ENCODE data around the gene MRFAP1L1. TPM values are rescaled to one million over a fixed set of nuclear protein-coding genes. Genes with fewer than 3 reads are reported as not detected.

Gene MRFAP1L1
- total and polyA plus RNA-seq, 4 donors: 46.1 to 75.1 (median 56.3) TPM

- peaks cover 0 to 38% (median 37%) of the 10 kb centered on the region in 3 donors for H3K27me3 ChIP-seq (ENCODE audit: control insufficient read depth in 3 of 3, insufficient read depth in 3 of 3, low read length in 2 of 3)
- WGBS, 2 donors: 66 to 94% methylated on average over 2 of the region's 2 CpGs
- no peak for TF ChIP-seq CTCF (IDR thresholded peaks at IDR 0.05; ENCODE audit: control extremely low read depth, extremely low read depth)
- no peaks in the 10 kb centered on the region for H3K36me3 ChIP-seq (ENCODE audit: control insufficient read depth in 4 of 4, insufficient read depth in 4 of 4, low read length in 4 of 4)
- no peak overlapping the region for H3K27ac ChIP-seq (ENCODE audit: low read depth in 1 of 2, low read length in 1 of 2)
- DNase-seq: no peak
- ATAC-seq (ENCODE audit: insufficient read depth, low FRiP score): no peak
- peaks cover 0 to 3% (median 0%) of the 10 kb centered on the region in 4 donors for H3K9me3 ChIP-seq (ENCODE audit: control insufficient read depth in 4 of 4, insufficient read depth in 3 of 4, low read length in 3 of 4)
- H3K4me3 ChIP-seq: no peak overlapping the region
- no peak overlapping the region for H3K9ac ChIP-seq (ENCODE audit: insufficient read depth in 1 of 2, low read length in 2 of 2)
- H3K4me1 ChIP-seq (ENCODE audit: control insufficient read depth in 5 of 5, insufficient read depth in 5 of 5, low read length in 5 of 5): peaks cover 0 to 13% (median 4%) of the 10 kb centered on the region in 5 donors
Measured at GRCh38 chr4:6659897-6660296, 49.8 kb downstream of the MRFAP1L1 start.

GRCh38 chr4:6658597-6659075 lies 51.0 kb downstream of the MRFAP1L1 start:
- TF ChIP-seq CTCF (IDR thresholded peaks at IDR 0.05; ENCODE audit: control extremely low read depth, extremely low read depth): no peak
- H3K4me1 ChIP-seq (ENCODE audit: control insufficient read depth in 5 of 5, insufficient read depth in 5 of 5, low read length in 5 of 5): peaks cover 0 to 6% (median 0%) of the 10 kb centered on the region in 5 donors
- no peak overlapping the region for H3K9ac ChIP-seq (ENCODE audit: insufficient read depth in 1 of 2, low read length in 2 of 2)

GRCh38 chr4:6658209-6658595 lies 51.5 kb downstream of the MRFAP1L1 start:
- H3K27me3 ChIP-seq (ENCODE audit: control insufficient read depth in 3 of 3, insufficient read depth in 3 of 3, low read length in 2 of 3): peaks cover 0 to 27% (median 26%) of the 10 kb centered on the region in 3 donors
- no peaks in the 10 kb centered on the region for H3K36me3 ChIP-seq (ENCODE audit: control insufficient read depth in 4 of 4, insufficient read depth in 4 of 4, low read length in 4 of 4)
- DNase-seq (no peak), ATAC-seq (ENCODE audit: insufficient read depth, low FRiP score) (no peak)
- no peaks in the 10 kb centered on the region for H3K9me3 ChIP-seq (ENCODE audit: control insufficient read depth in 4 of 4, insufficient read depth in 3 of 4, low read length in 3 of 4)
- no peak overlapping the region for H3K9ac ChIP-seq (ENCODE audit: insufficient read depth in 1 of 2, low read length in 2 of 2)
- H3K4me3 ChIP-seq: no peak overlapping the region
- TF ChIP-seq CTCF (IDR thresholded peaks at IDR 0.05; ENCODE audit: control extremely low read depth, extremely low read depth): no peak
- peaks cover 0 to 6% (median 0%) of the 10 kb centered on the region in 5 donors for H3K4me1 ChIP-seq (ENCODE audit: control insufficient read depth in 5 of 5, insufficient read depth in 5 of 5, low read length in 5 of 5)
- H3K27ac ChIP-seq (ENCODE audit: low read depth in 1 of 2, low read length in 1 of 2): no peak overlapping the region
- WGBS, 2 donors: 79 to 88% methylated on average over 7 of the region's 7 CpGs

More at GRCh38 chr4:6658597-6659075, 51.0 kb downstream of the MRFAP1L1 start:
- Histone ChIP-seq H3K9me3 (ENCODE audit: control insufficient read depth in 4 of 4, insufficient read depth in 3 of 4, low read length in 3 of 4) (no peaks in the 10 kb centered on the region), H3K27ac (ENCODE audit: low read depth in 1 of 2, low read length in 1 of 2) (no peak overlapping the region), H3K4me3 (peak overlapping the region; percentile 46), H3K27me3 (ENCODE audit: control insufficient read depth in 3 of 3, insufficient read depth in 3 of 3, low read length in 2 of 3) (peaks cover 0 to 31% (median 30%) of the 10 kb centered on the region in 3 donors), H3K36me3 (ENCODE audit: control insufficient read depth in 4 of 4, insufficient read depth in 4 of 4, low read length in 4 of 4) (no peaks in the 10 kb centered on the region)
- ATAC-seq (ENCODE audit: insufficient read depth, low FRiP score) (peak; percentile 58), DNase-seq (peak; percentile 25 to 57 (median 32))
- WGBS, 2 donors: 10 to 11% methylated on average over 48 to 52 of the region's 52 CpGs

Other genes starting within 250 kb of the MRFAP1L1 start
- under 1 TPM; 0.03 to 0.57 TPM for gene PPP2R2C, start 237.3 kb downstream of the MRFAP1L1 start, total RNA-seq
- under 1 TPM; 0.04 to 0.05 TPM for gene PPP2R2C, start 237.3 kb downstream of the MRFAP1L1 start, polyA plus RNA-seq
- gene MAN2B2, start 134.7 kb downstream of the MRFAP1L1 start, total RNA-seq: 10 to 100 TPM; 12.2 to 36.1 TPM
- gene MAN2B2, start 134.7 kb downstream of the MRFAP1L1 start, polyA plus RNA-seq: 10 to 100 TPM in 1 of 2 donors, 1 to 10 TPM in 1; 6.5 to 20.8 TPM
- 100 to 1,000 TPM; 193 to 244 TPM for gene MRFAP1, start 69.2 kb downstream of the MRFAP1L1 start, total RNA-seq
- gene MRFAP1, start 69.2 kb downstream of the MRFAP1L1 start, polyA plus RNA-seq: 100 to 1,000 TPM; 183 to 286 TPM
- 10 to 100 TPM; 34.2 to 64.5 TPM for gene S100P, start 16.0 kb downstream of the MRFAP1L1 start, total RNA-seq
- gene S100P, start 16.0 kb downstream of the MRFAP1L1 start, polyA plus RNA-seq: 100 to 1,000 TPM in 1 of 2 donors, 10 to 100 TPM in 1; 38.7 to 118 TPM
- gene BLOC1S4, start 6.3 kb upstream of the MRFAP1L1 start, total RNA-seq: 10 to 100 TPM in 1 of 2 donors, 1 to 10 TPM in 1; 8.0 to 15.2 TPM
- gene BLOC1S4, start 6.3 kb upstream of the MRFAP1L1 start, polyA plus RNA-seq: 10 to 100 TPM in 1 of 2 donors, 1 to 10 TPM in 1; 9.5 to 13.7 TPM
- gene KIAA0232, start 72.9 kb upstream of the MRFAP1L1 start, total RNA-seq: 10 to 100 TPM; 27.0 to 34.6 TPM
- 10 to 100 TPM in 1 of 2 donors, 1 to 10 TPM in 1; 6.8 to 10.4 TPM for gene KIAA0232, start 72.9 kb upstream of the MRFAP1L1 start, polyA plus RNA-seq
- gene TBC1D14, start 200.0 kb upstream of the MRFAP1L1 start, total RNA-seq: 10 to 100 TPM; 34.2 to 60.1 TPM
- gene TBC1D14, start 200.0 kb upstream of the MRFAP1L1 start, polyA plus RNA-seq: 10 to 100 TPM; 15.1 to 58.6 TPM

Measured in lung (tissue), 12 donors.